Thymus (tissue), 14 donors: ENCODE data around the gene MTNR1A. TPM values are rescaled to one million over a fixed set of nuclear protein-coding genes. Genes with fewer than 3 reads are reported as not detected.

ENCODE experiments used
- DNase-seq, 9 donors: peaks; one replicate each; pipeline ENCODE4 v3.0.0-alpha.2; 2013; ENCODE audit warnings: low spot score in 9 of 9, low read depth in 6 of 9, missing footprints in 1 of 9
- H3K27ac ChIP-seq, 2 donors: one replicate each; pipeline ENCODE4 v1.5.1; 2013; ENCODE audit warnings: control low read depth in 1 of 2, low read depth in 1 of 2, low read length in 1 of 2, mild to moderate bottlenecking in 1 of 2, moderate library complexity in 1 of 2
- H3K27me3 ChIP-seq, 2 donors: one replicate each; pipeline ENCODE4 v1.5.1; 2013; ENCODE audit warnings: low read length in 1 of 2; ENCODE audit not compliant: control insufficient read depth in 2 of 2, insufficient read depth in 1 of 2
- H3K36me3 ChIP-seq, 2 donors: one replicate each; pipeline ENCODE4 v1.5.1; 2013; ENCODE audit warnings: low read length in 1 of 2, mild to moderate bottlenecking in 1 of 2, moderate library complexity in 1 of 2; ENCODE audit not compliant: control insufficient read depth in 2 of 2, insufficient read depth in 2 of 2
- H3K4me1 ChIP-seq, 2 donors: one replicate each; pipeline ENCODE4 v1.5.1; 2013; ENCODE audit warnings: low read length in 2 of 2; ENCODE audit not compliant: control insufficient read depth in 2 of 2, insufficient read depth in 2 of 2
- H3K4me3 ChIP-seq, 2 donors: one replicate each; pipeline ENCODE4 v1.5.1; 2013; ENCODE audit warnings: low read length in 2 of 2, control low read depth in 1 of 2, mild to moderate bottlenecking in 1 of 2
- H3K9me3 ChIP-seq, 2 donors: one replicate each; pipeline ENCODE4 v1.5.1; 2013; ENCODE audit warnings: low read length in 1 of 2, mild to moderate bottlenecking in 1 of 2; ENCODE audit not compliant: control insufficient read depth in 2 of 2, insufficient read depth in 1 of 2
- WGBS: extraction: QIAGEN DNeasy Blood & Tissue Kit; methylation state at CpG from one replicate; pipeline ENCODE4 v1.1.7; 2013; 5-methylcytosine and 5-hydroxymethylcytosine counted together
- long read RNA-seq, 10 donors: transcript quantifications; one replicate each; lab custom pipeline, GENCODE V29; 2026
- polyA plus RNA-seq: library from polyadenylated mRNA; stranded (reverse); fragments of 200-250 nt; gene quantifications from one replicate; pipeline ENCODE4 v1.2.3, GENCODE V29; 2013
- total RNA-seq: library from RNA; stranded (reverse); fragments of 120-200 nt; gene quantifications from one replicate; pipeline ENCODE4 v1.2.4, GENCODE V29; 2013
- donor health status: healthy.

MTNR1A gene
- 0.05 TPM for total RNA-seq
- polyA plus RNA-seq = not detected
- long read RNA-seq, donor 1 = 0 reads
- long read RNA-seq, donor 2 = 0 reads
- long read RNA-seq, donor 3 = 0 reads
- long read RNA-seq, donor 4 = 0 reads
- long read RNA-seq, donor 5 = 0 reads
- long read RNA-seq, donor 6 = 0 reads
- long read RNA-seq, donor 7 = 0 reads
- long read RNA-seq, donor 8 = 0 reads
- long read RNA-seq, donor 9 = 0 reads
- long read RNA-seq, donor 10 = 0 reads

- no peaks in the 10 kb centered on the region for H3K9me3 ChIP-seq
- H3K27ac ChIP-seq = no peak within 1 kb of the TSS
- DNase-seq = no peak
- H3K4me1 ChIP-seq = no peaks in the 10 kb centered on the region
- peaks cover 3 to 14% of the 10 kb centered on the region in 2 donors for H3K27me3 ChIP-seq
- 7% methylated on average over 91 of the region's 91 CpGs for WGBS
- no peaks in the 10 kb centered on the region for H3K36me3 ChIP-seq
- no peak within 1 kb of the TSS for H3K4me3 ChIP-seq
Measured at GRCh38 chr4:186554914-186555827, at the start of gene MTNR1A. Gene MTNR1A (minus strand): TSS chr4:186555567. CDS start chr4:186555365, 202 bp downstream.

GRCh38 chr4:186604124-186604807 is 48.9 kb upstream of the MTNR1A start:
- DNase-seq = no peak
- WGBS = 88% methylated on average over 7 of the region's 7 CpGs
- H3K36me3 ChIP-seq = no peaks in the 10 kb centered on the region

GRCh38 chr4:186602978-186603377 is 47.6 kb upstream of the MTNR1A start:
- H3K36me3 ChIP-seq = no peaks in the 10 kb centered on the region

More at GRCh38 chr4:186604124-186604807, 48.9 kb upstream of the MTNR1A start:
- Histone ChIP-seq H3K4me1 (no peaks in the 10 kb centered on the region), H3K27ac (no peak overlapping the region), H3K27me3 (no peaks in the 10 kb centered on the region), H3K9me3 (no peaks in the 10 kb centered on the region), H3K4me3 (no peak overlapping the region)

GRCh38 chr4:186599483-186599882 is 44.1 kb upstream of the MTNR1A start:
- no peaks in the 10 kb centered on the region for H3K4me1 ChIP-seq
- no peak overlapping the region for H3K4me3 ChIP-seq
- no peaks in the 10 kb centered on the region for H3K27me3 ChIP-seq
- no peaks in the 10 kb centered on the region for H3K36me3 ChIP-seq
- DNase-seq = no peak
- 97% methylated on average over 10 of the region's 10 CpGs for WGBS
- no peak overlapping the region for H3K27ac ChIP-seq
- H3K9me3 ChIP-seq = peaks cover 0 to 4% of the 10 kb centered on the region in 2 donors

More at GRCh38 chr4:186602978-186603377, 47.6 kb upstream of the MTNR1A start:
- Histone ChIP-seq H3K27me3 (no peaks in the 10 kb centered on the region), H3K9me3 (no peaks in the 10 kb centered on the region), H3K27ac (no peak overlapping the region), H3K4me3 (no peak overlapping the region), H3K4me1 (no peaks in the 10 kb centered on the region)
- 92% methylated on average over 9 of the region's 9 CpGs for WGBS
- DNase-seq = no peak

- H3K27me3 ChIP-seq = no peaks in the 10 kb centered on the region
Measured at GRCh38 chr4:186598686-186599085, 43.3 kb upstream of the MTNR1A start.

GRCh38 chr4:186596850-186597390 is 41.6 kb upstream of the MTNR1A start:
- H3K36me3 ChIP-seq = no peaks in the 10 kb centered on the region
- no peak for DNase-seq
- no peak overlapping the region for H3K4me3 ChIP-seq
- peaks cover 0 to 2% of the 10 kb centered on the region in 2 donors for H3K4me1 ChIP-seq
- no peaks in the 10 kb centered on the region for H3K27me3 ChIP-seq
- H3K27ac ChIP-seq = no peak overlapping the region
- WGBS = 97% methylated on average over 23 of the region's 23 CpGs
- H3K9me3 ChIP-seq = peaks cover 0 to 4% of the 10 kb centered on the region in 2 donors

More at GRCh38 chr4:186598686-186599085, 43.3 kb upstream of the MTNR1A start:
- Histone ChIP-seq H3K36me3 (no peaks in the 10 kb centered on the region), H3K27ac (no peak overlapping the region), H3K9me3 (peaks cover 0 to 4% of the 10 kb centered on the region in 2 donors), H3K4me1 (no peaks in the 10 kb centered on the region), H3K4me3 (no peak overlapping the region)
- peak in 1 of 9 donors; percentile 30 for DNase-seq
- WGBS = 84% methylated on average over 7 of the region's 7 CpGs

GRCh38 chr4:186596346-186596745 is 41.0 kb upstream of the MTNR1A start:
- no peaks in the 10 kb centered on the region for H3K27me3 ChIP-seq

GRCh38 chr4:186593587-186593973 is 38.2 kb upstream of the MTNR1A start:
- DNase-seq = no peak
- H3K36me3 ChIP-seq = no peaks in the 10 kb centered on the region
- no peak overlapping the region for H3K4me3 ChIP-seq
- peaks cover 0 to 2% of the 10 kb centered on the region in 2 donors for H3K4me1 ChIP-seq
- no peaks in the 10 kb centered on the region for H3K27me3 ChIP-seq
- 81% methylated on average over 7 of the region's 7 CpGs for WGBS
- H3K27ac ChIP-seq = no peak overlapping the region
- peaks cover 0 to 4% of the 10 kb centered on the region in 2 donors for H3K9me3 ChIP-seq

More at GRCh38 chr4:186596346-186596745, 41.0 kb upstream of the MTNR1A start:
- no peak overlapping the region for H3K4me3 ChIP-seq
- peaks cover 0 to 2% of the 10 kb centered on the region in 2 donors for H3K4me1 ChIP-seq
- DNase-seq = no peak
- no peaks in the 10 kb centered on the region for H3K36me3 ChIP-seq
- H3K27ac ChIP-seq = no peak overlapping the region
- H3K9me3 ChIP-seq = peaks cover 0 to 4% of the 10 kb centered on the region in 2 donors
- WGBS = 95% methylated on average over 12 of the region's 12 CpGs
